Endodermal cell (in vitro differentiated cells): Measurements from ENCODE around the gene CR1. TPM values are rescaled to one million over a fixed set of nuclear protein-coding genes. Genes with fewer than 3 reads are reported as not detected.

Experiments
- DNase-seq: peaks from one replicate; pipeline ENCODE4 v3.0.0-alpha.2; 2017
- H3K27ac ChIP-seq: 2 replicates; pipeline ENCODE4 v1.5.1; 2013; ENCODE audit warnings: mild to moderate bottlenecking, low read depth, low read length, moderate library complexity
- H3K27me3 ChIP-seq: 2 replicates; pipeline ENCODE4 v1.6.1; 2013; ENCODE audit warnings: mild to moderate bottlenecking, low read length, moderate library complexity; ENCODE audit not compliant: insufficient read depth, control insufficient read depth, poor library complexity, severe bottlenecking
- H3K36me3 ChIP-seq: 2 replicates; pipeline ENCODE4 v1.7.0; 2013; ENCODE audit warnings: mild to moderate bottlenecking, low read length, moderate library complexity; ENCODE audit not compliant: control insufficient read depth, insufficient read depth
- H3K4me1 ChIP-seq: one replicate; pipeline ENCODE4 v1.7.0; 2013; ENCODE audit warnings: low read length; ENCODE audit not compliant: control insufficient read depth, insufficient read depth
- H3K4me3 ChIP-seq: 2 replicates; pipeline ENCODE4 v1.5.1; 2013; ENCODE audit warnings: mild to moderate bottlenecking, low read length, moderate library complexity
- H3K9ac ChIP-seq: 2 replicates; pipeline ENCODE4 v1.6.1; 2013; ENCODE audit warnings: mild to moderate bottlenecking, low read length, moderate library complexity; ENCODE audit not compliant: poor library complexity, severe bottlenecking; ENCODE audit errors: extremely low read depth
- H3K9me3 ChIP-seq: 2 replicates; pipeline ENCODE4 v1.6.1; 2013; ENCODE audit warnings: mild to moderate bottlenecking, low read length, moderate library complexity; ENCODE audit not compliant: control insufficient read depth
- H3K27ac Mint-ChIP-seq: 2 replicates; pipeline ENCODE4 v1.8.0; 2020; ENCODE audit warnings: mixed read lengths
- H3K27me3 Mint-ChIP-seq: 2 replicates; pipeline ENCODE4 v1.8.0; 2021; ENCODE audit warnings: mild to moderate bottlenecking, mixed read lengths; ENCODE audit not compliant: insufficient read depth
- H3K36me3 Mint-ChIP-seq: 2 replicates; pipeline ENCODE4 v1.8.0; 2020; ENCODE audit warnings: low read depth, mixed read lengths
- H3K4me1 Mint-ChIP-seq: 2 replicates; pipeline ENCODE4 v1.8.0; 2020; ENCODE audit warnings: mixed read lengths
- H3K4me3 Mint-ChIP-seq: 2 replicates; pipeline ENCODE4 v1.8.0; 2020; ENCODE audit warnings: mild to moderate bottlenecking, moderate library complexity, mixed read lengths
- H3K9me3 Mint-ChIP-seq: 2 replicates; pipeline ENCODE4 v1.8.0; 2020; ENCODE audit warnings: mild to moderate bottlenecking, mixed read lengths
- CTCF ChIP-seq: fragments of 200-600 bp; sonication (generic); conservative IDR thresholded peaks from 2 replicates; pipeline ENCODE4 v1.5.0; 2021; ENCODE audit warnings: antibody characterized with exemption, mild to moderate bottlenecking
- WGBS, 2 experiments: methylation state at CpG; one replicate each; pipeline versions ENCODE4 v1.1.5 to v1.1.7; 2013; ENCODE audit warnings: missing lambda C conversion rate in 2 of 2, mixed read lengths in 1 of 2; ENCODE audit not compliant: insufficient coverage in 1 of 2, insufficient read length in 1 of 2; 5-methylcytosine and 5-hydroxymethylcytosine counted together
- total RNA-seq, 2 donors: library from RNA; stranded (reverse); fragmentation: NEBNext Ultra II Directional in 1 of 2; extraction: Animal tissue kit (Norgen Biotek cat#: 25700) in 1 of 2; gene quantifications; 2 replicates in 1 of 2; 3 replicates in 1 of 2; pipeline ENCODE4 v1.2.1, GENCODE V29; 2021

CR1 gene
- total RNA-seq, 2 donors from 2014 or later, result 0.07 TPM; not detected in 1

- 100% methylated on average over 1 of the region's 1 CpG; no CpG with 5 or more reads in 1 of the 2 experiments for WGBS, 2 experiments
- no peaks in the 10 kb centered on the region for H3K27me3 Mint-ChIP-seq
Measured at GRCh38 chr1:207510444-207510843, 14.5 kb downstream of the CR1 start.

GRCh38 chr1:207514890-207515289 lies 18.9 kb downstream of the CR1 start:
- Histone ChIP-seq H3K9me3 (no peaks in the 10 kb centered on the region), H3K4me1 (no peaks in the 10 kb centered on the region), H3K27me3 (no peaks in the 10 kb centered on the region), H3K4me3 (no peak overlapping the region), H3K27ac (no peak overlapping the region), H3K9ac (no peak overlapping the region), H3K36me3 (no peaks in the 10 kb centered on the region)
- H3K27ac Mint-ChIP-seq, result no peak overlapping the region
- H3K4me3 Mint-ChIP-seq, result no peak overlapping the region
- no peaks in the 10 kb centered on the region for H3K4me1 Mint-ChIP-seq
- no peaks in the 10 kb centered on the region for H3K27me3 Mint-ChIP-seq
- no CpG with 5 or more reads among the region's 13 CpGs for WGBS, 2 experiments
- no peaks in the 10 kb centered on the region for H3K36me3 Mint-ChIP-seq
- TF ChIP-seq CTCF, result no peak
- H3K9me3 Mint-ChIP-seq, result peaks cover 4% of the 10 kb centered on the region
- DNase-seq, result no peak

More at GRCh38 chr1:207510444-207510843, 14.5 kb downstream of the CR1 start:
- H3K4me3 ChIP-seq, result no peak overlapping the region
- Mint-ChIP-seq H3K4me3 (no peak overlapping the region), H3K9me3 (no peaks in the 10 kb centered on the region), H3K4me1 (no peaks in the 10 kb centered on the region), H3K27ac (no peak overlapping the region), H3K36me3 (no peaks in the 10 kb centered on the region)
- no peak for DNase-seq
- H3K9ac ChIP-seq, result no peak overlapping the region
- no peaks in the 10 kb centered on the region for H3K9me3 ChIP-seq
- no peaks in the 10 kb centered on the region for H3K4me1 ChIP-seq
- no peaks in the 10 kb centered on the region for H3K36me3 ChIP-seq
- no peak overlapping the region for H3K27ac ChIP-seq
- no peak for TF ChIP-seq CTCF
- no peaks in the 10 kb centered on the region for H3K27me3 ChIP-seq

- Mint-ChIP-seq H3K9me3 (peaks cover 4% of the 10 kb centered on the region), H3K27me3 (no peaks in the 10 kb centered on the region), H3K4me1 (no peaks in the 10 kb centered on the region), H3K4me3 (no peak overlapping the region), H3K36me3 (no peaks in the 10 kb centered on the region), H3K27ac (no peak overlapping the region)
- no peak for DNase-seq
- no peak overlapping the region for H3K27ac ChIP-seq
- H3K4me3 ChIP-seq, result no peak overlapping the region
- TF ChIP-seq CTCF, result no peak
- no peaks in the 10 kb centered on the region for H3K36me3 ChIP-seq
- H3K9me3 ChIP-seq, result no peaks in the 10 kb centered on the region
- no peaks in the 10 kb centered on the region for H3K4me1 ChIP-seq
- no peaks in the 10 kb centered on the region for H3K27me3 ChIP-seq
- no peak overlapping the region for H3K9ac ChIP-seq
Measured at GRCh38 chr1:207516729-207517128, 20.8 kb downstream of the CR1 start.
